ENCODE data around the gene SORCS1. TPM values are rescaled to one million over a fixed set of nuclear protein-coding genes. Genes with fewer than 3 reads are reported as not detected.

Gene SORCS1
- total RNA-seq, 2 donors from 2014 or later = not detected

DNA sequence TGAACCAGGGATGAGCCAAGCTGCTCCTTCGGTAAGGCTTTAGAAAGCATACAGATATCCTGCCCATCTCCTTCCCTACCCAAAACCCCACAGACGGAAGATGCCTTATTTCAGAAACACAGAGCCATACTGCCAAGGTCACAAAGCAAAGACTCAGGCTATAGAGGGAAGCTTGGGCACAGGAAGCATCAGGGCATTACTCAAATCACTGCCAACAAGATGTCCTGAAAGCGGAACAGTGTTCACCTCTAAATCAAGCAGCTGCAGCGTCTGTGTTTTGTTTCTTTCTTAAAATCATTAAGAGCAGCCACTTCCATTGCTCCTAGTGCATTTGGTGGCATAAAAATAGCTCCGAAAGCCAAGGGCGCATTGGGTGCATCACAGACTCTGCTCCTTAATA lies 307.3 kb downstream of the SORCS1 start:
- Mint-ChIP-seq H3K36me3 (ENCODE audit: low read depth) (no peaks in the 10 kb centered on the region), H3K27me3 (no peaks in the 10 kb centered on the region), H3K27ac (no peak overlapping the region), H3K4me1 (no peaks in the 10 kb centered on the region), H3K4me3 (no peak overlapping the region)
- ATAC-seq (no peak), DNase-seq (no peak)
- H3K9me3 ChIP-seq (ENCODE audit: control insufficient read depth, low read length, poor library complexity, severe bottlenecking) = no peaks in the 10 kb centered on the region

DNA sequence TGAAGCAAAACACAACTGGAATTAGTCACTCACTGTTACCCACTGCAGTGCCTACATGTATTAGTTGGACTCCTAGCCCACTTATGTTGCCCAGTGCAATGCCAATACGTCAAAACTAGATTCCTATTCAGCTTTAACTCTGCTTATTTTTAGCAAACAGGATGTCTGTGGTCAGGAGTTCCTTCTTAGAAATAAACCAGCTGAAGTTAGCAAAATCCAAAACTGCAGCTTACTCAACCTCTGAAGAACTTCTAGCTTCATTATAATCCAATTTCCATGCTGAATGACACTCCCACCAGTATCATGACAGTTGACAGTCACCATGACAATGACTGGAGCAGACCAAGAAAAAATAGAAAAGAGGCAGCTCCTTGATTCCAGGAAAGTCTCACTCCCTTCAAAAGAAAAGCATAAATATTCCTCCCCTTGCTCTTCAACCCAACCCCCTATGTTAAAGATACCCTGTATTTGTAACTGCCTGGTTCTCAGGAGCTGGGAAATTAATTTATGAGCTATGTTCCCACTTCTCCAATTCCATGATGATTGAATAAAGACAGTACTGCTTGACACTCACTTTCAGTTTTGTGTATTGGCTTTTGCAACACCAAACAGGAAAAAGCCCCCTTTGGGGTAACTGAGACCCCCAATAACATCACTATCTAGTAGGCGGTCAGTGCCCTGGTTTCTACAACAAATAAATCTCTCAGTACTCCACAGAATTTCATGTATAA lies 327.4 kb downstream of the SORCS1 start:
- DNase-seq (no peak), ATAC-seq (no peak)
- Mint-ChIP-seq H3K4me3 (no peak overlapping the region), H3K4me1 (no peaks in the 10 kb centered on the region), H3K27me3 (no peaks in the 10 kb centered on the region), H3K36me3 (ENCODE audit: low read depth) (no peaks in the 10 kb centered on the region), H3K27ac (no peak overlapping the region)
- no peaks in the 10 kb centered on the region for H3K9me3 ChIP-seq (ENCODE audit: control insufficient read depth, low read length, poor library complexity, severe bottlenecking)

DNA sequence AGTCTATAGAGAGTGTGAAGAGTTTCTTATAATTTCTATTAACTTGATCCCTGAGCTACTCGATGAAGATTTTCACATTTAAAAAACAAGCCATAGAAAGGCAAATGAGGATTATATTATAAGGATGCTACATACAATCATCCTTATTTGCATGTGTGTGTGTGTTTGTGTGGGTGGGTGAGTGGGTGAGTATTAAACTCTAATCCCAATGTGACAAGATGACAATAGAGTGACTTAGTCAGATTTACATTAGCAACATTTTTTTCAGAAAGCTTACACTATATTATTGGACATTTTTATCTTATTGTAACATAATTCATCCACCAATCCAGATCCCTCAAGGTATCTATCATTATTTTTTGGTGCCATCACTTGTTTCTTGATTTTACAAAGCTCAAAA lies 331.7 kb downstream of the SORCS1 start:
- no peak overlapping the region for H3K4me3 Mint-ChIP-seq
- ATAC-seq = no peak
- no peaks in the 10 kb centered on the region for H3K4me1 Mint-ChIP-seq
- DNase-seq = no peak
- H3K27me3 Mint-ChIP-seq = no peaks in the 10 kb centered on the region
- no peaks in the 10 kb centered on the region for H3K36me3 Mint-ChIP-seq (ENCODE audit: low read depth)
- no peaks in the 10 kb centered on the region for H3K9me3 ChIP-seq (ENCODE audit: control insufficient read depth, low read length, poor library complexity, severe bottlenecking)
- H3K27ac Mint-ChIP-seq = no peak overlapping the region

DNA sequence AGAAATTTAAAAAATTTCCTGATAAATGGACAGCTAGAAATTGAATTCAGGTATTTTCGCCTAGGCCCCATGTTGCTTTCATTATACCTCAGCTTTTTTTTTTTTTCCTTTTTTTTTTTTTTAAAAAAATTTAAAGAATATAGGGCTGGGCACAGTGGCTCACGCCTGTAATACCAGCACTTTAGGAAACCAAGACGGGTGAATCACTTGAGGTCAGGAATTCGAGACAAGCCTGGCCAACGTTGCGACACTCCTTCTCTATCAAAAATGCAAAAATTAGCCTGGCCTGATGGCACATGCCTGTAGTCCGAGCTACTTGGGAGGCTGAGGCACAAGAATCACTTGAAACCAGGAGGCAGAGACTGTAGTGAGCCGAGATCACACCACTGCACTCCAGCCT lies 334.0 kb downstream of the SORCS1 start:
- ATAC-seq = no peak
- H3K4me1 Mint-ChIP-seq = no peaks in the 10 kb centered on the region
- no peaks in the 10 kb centered on the region for H3K27me3 Mint-ChIP-seq
- no peak for DNase-seq
- H3K36me3 Mint-ChIP-seq (ENCODE audit: low read depth) = no peaks in the 10 kb centered on the region
- no peak overlapping the region for H3K4me3 Mint-ChIP-seq
- H3K9me3 ChIP-seq (ENCODE audit: control insufficient read depth, low read length, poor library complexity, severe bottlenecking) = no peaks in the 10 kb centered on the region
- no peak overlapping the region for H3K27ac Mint-ChIP-seq

DNA sequence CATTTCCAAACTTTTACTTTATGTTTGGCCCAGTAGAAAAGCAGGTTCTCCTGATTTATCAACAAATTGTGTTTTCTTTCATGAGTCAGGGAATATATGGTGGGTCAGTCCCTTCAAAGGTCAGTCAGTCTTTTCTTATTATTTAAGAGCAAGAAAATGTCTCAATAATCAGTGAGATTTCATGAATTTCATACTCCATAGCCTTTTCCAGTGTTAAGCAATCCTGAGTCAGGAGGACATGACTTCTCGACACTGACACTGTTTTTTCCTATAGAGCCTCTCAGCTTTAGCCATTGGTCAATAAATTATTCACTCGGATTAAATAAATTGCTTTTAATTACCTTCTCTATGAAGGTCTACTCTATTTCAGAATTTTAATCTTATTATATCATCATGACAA lies 334.5 kb downstream of the SORCS1 start:
- no peaks in the 10 kb centered on the region for H3K27me3 Mint-ChIP-seq
- no peaks in the 10 kb centered on the region for H3K36me3 Mint-ChIP-seq (ENCODE audit: low read depth)
- no peak overlapping the region for H3K4me3 Mint-ChIP-seq
- no peak for ATAC-seq
- no peak for DNase-seq
- H3K27ac Mint-ChIP-seq = no peak overlapping the region
- H3K9me3 ChIP-seq (ENCODE audit: control insufficient read depth, low read length, poor library complexity, severe bottlenecking) = no peaks in the 10 kb centered on the region
- H3K4me1 Mint-ChIP-seq = no peaks in the 10 kb centered on the region

DNA sequence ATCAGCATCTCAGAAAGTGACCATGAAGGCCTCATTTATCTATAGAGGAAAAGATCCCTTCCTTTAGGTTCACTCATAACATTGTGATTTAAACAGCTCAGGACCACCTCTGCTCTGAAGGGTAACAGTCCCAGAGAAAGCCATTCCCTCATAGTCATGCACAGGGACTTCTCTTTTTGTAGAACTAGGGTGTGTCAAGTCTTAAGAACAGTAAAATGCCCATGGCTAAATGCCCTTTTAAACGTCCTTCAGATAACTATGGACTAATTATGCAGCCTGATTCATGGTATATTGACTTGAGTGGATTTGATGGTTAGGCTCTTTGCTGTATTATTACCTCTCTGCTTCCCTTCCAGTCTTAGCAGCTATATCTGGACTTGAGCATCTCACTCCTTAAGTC lies 337.8 kb downstream of the SORCS1 start:
- no peak overlapping the region for H3K4me3 Mint-ChIP-seq
- H3K9me3 ChIP-seq (ENCODE audit: control insufficient read depth, low read length, poor library complexity, severe bottlenecking) = peaks cover 3% of the 10 kb centered on the region
- no peaks in the 10 kb centered on the region for H3K36me3 Mint-ChIP-seq (ENCODE audit: low read depth)
- no peak for ATAC-seq
- H3K4me1 Mint-ChIP-seq = no peaks in the 10 kb centered on the region
- H3K27ac Mint-ChIP-seq = no peak overlapping the region
- no peak for DNase-seq
- H3K27me3 Mint-ChIP-seq = no peaks in the 10 kb centered on the region

DNA sequence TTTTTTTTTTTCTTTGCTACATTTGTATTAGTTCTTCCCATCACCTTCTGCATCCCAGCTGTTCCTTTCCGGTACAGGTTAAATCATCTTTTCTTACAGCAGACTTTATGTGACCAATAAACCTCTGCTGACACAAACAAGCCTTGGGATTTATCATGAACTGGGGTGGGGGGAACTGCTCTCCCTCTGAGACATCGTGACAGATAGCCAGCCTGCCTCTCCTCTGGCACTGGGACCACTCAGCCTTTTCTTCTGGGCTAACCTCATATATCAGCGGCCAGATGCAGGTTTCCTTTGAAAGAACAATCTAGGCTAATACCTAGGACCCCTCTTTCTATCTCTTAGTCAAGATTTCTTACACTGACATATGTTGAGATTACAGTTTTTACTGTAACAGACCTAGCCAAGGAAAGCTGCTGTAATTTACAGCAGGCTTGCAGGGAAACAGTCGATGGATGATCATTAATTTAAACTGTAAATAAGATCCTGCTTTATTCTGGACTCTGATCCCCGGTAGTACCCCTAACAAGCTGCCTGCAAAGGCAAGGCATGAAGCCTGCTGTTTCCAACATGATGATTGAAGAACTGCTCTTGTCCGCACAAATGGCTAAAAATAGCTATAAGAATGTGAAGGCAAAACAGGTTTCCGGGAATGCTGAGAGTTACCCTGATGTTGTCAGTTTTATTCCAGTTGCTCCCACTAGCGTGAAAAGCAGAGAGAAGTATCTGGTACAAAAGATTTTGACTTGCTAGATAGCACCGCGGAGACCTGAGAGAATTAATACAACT lies 338.7 kb downstream of the SORCS1 start:
- Mint-ChIP-seq H3K36me3 (ENCODE audit: low read depth) (no peaks in the 10 kb centered on the region), H3K27me3 (no peaks in the 10 kb centered on the region)
- DNase-seq = no peak

DNA sequence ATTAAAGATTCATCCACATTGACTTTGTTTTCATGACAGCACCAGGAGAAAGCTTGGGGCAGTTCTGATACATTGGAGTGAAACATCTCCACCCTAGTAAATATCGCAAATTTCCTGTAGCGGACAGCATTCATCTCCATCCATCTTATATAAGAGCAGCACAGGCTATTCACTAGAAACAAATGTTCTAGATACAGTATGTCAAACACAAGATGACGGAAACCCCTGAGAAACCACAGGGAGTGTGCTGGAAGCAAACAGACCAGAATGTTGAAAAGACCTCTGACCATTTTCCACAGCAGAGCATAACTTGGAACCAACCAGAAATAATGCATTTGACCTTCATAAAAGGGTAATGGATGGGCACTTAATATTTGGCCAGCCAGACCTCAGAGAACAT lies 343.9 kb downstream of the SORCS1 start:
- H3K4me3 Mint-ChIP-seq = no peak overlapping the region
- H3K27ac Mint-ChIP-seq = no peak overlapping the region

More for the DNA sequence above, 338.7 kb downstream of the SORCS1 start:
- no peak for ATAC-seq
- peaks cover 3% of the 10 kb centered on the region for H3K9me3 ChIP-seq (ENCODE audit: control insufficient read depth, low read length, poor library complexity, severe bottlenecking)
- H3K4me3 Mint-ChIP-seq = no peak overlapping the region
- H3K27ac Mint-ChIP-seq = no peak overlapping the region
- no peaks in the 10 kb centered on the region for H3K4me1 Mint-ChIP-seq

DNA sequence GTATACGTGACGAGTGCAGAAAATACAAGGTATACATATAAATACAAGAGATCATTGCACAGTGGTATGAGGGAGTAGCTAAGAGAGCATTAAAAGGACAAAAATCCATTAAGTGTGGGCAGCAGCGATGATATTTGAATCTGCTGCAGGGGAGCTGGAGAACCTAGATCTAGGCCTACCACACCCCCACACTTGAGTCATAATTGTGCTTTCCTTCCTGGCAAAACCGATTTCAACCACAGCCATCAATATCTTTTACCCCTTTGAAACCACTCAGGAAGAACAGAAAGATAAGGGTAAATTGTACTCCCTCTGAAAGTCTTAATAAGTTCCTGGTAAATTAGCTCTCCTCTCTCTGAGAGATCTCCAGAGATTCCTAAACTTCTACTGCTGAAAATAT lies 345.0 kb downstream of the SORCS1 start:
- H3K4me3 Mint-ChIP-seq = no peak overlapping the region
- H3K9me3 ChIP-seq (ENCODE audit: control insufficient read depth, low read length, poor library complexity, severe bottlenecking) = peaks cover 3% of the 10 kb centered on the region
- H3K4me1 Mint-ChIP-seq = no peaks in the 10 kb centered on the region
- no peak overlapping the region for H3K27ac Mint-ChIP-seq
- no peak for ATAC-seq
- DNase-seq = no peak
- H3K27me3 Mint-ChIP-seq = no peaks in the 10 kb centered on the region
- no peaks in the 10 kb centered on the region for H3K36me3 Mint-ChIP-seq (ENCODE audit: low read depth)

More for the DNA sequence above, 343.9 kb downstream of the SORCS1 start:
- ATAC-seq (no peak), DNase-seq (no peak)
- Mint-ChIP-seq H3K36me3 (ENCODE audit: low read depth) (no peaks in the 10 kb centered on the region), H3K4me1 (no peaks in the 10 kb centered on the region), H3K27me3 (no peaks in the 10 kb centered on the region)
- peaks cover 3% of the 10 kb centered on the region for H3K9me3 ChIP-seq (ENCODE audit: control insufficient read depth, low read length, poor library complexity, severe bottlenecking)

DNA sequence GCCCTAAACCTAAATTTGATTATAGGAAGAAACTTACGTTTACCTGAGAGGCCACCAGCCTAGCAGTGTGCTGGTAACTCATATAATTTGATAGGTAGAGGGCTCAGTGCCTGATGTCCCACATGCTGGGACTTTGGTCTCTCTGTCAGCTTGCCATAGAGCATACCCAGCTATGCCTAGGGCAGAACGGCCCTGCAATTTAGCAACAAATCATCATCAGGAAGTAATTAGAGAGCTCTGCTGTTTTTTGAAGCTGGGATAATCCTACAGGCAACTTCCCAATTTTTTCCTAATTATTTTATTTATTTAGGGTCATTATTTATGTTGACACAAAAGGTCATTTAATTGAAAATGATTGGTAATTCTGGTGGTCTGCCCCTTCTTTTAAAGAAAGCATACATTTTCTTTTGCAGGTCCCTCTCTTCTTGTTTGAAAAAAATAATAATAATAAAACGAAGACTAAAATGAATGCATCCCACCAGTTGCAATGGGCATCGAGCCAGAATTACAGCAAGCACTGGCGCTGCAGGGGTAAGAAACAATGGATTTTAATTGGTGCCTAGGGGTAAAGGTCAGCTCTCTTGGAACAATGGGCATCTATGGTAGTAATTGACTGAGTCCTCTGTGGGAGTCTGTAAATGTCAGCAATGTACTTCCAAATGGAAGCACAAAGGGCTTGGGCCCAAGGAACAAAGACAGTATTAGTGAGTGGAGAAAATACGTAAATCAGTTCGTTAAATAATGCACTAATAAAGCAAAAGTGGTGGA lies 348.0 kb downstream of the SORCS1 start:
- no peak overlapping the region for H3K4me3 Mint-ChIP-seq
- DNase-seq (no peak), ATAC-seq (no peak)
- H3K9me3 ChIP-seq (ENCODE audit: control insufficient read depth, low read length, poor library complexity, severe bottlenecking) = no peaks in the 10 kb centered on the region
- H3K27ac Mint-ChIP-seq = no peak overlapping the region
- H3K27me3 Mint-ChIP-seq = no peaks in the 10 kb centered on the region
- no peaks in the 10 kb centered on the region for H3K36me3 Mint-ChIP-seq (ENCODE audit: low read depth)
- no peaks in the 10 kb centered on the region for H3K4me1 Mint-ChIP-seq

DNA sequence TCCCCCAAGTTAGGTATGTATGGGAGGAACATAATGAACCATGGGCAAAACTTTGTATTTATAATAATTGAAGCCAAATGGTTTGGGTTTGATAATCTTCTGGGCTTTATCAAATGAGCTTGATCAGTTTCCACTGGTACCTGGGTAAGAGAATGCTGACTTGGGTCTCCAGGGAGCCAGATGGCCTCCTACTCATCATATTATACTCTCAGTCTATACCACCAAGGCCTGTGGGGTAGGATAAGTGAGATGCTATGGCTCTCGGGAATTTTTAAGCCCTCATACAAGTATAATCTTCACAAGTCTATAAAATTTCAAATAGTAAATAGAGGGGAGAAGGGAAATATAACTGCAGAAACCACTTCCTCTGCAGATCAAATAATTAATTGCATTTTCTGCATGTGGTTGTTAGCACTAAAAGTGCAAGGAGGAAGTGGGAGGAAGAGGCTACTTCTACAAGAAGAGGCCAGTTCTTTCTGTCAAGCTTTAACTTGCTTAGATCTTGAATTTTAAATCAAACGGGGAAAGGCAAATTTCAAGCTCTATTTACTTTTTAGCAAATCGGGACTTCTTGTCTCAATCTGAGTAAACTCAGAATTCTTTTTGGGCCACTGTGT lies 349.0 kb downstream of the SORCS1 start:
- Mint-ChIP-seq H3K4me3 (no peak overlapping the region), H3K4me1 (no peaks in the 10 kb centered on the region)
- ATAC-seq = no peak

DNA sequence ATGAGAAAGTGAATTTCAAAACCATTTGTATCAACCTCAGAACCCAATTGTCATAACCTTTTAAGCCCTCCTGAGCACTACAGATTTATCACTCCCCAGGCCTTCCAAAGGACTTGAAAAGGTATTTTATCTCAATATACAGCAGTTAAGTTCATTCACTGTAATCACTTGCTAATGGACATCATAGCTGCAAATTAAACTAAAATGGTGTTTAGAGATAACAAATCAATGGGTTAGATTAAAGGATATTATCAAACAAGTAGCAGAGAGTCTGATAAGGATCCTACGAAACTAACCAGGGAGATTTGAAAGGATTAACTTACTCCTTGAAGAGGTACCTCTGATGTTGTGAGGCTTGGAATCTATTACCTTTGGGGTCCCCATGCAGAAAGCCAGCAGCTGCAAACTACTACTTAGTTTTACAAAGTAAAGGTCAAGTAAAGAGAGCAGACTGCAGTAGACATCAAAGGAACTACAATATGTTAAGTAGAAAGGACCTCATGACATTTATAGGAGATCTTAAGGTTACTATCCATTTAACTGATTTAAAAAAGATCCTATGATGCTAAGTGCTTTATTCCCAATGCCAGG lies 359.4 kb downstream of the SORCS1 start:
- no peaks in the 10 kb centered on the region for H3K4me1 Mint-ChIP-seq
- no peak for ATAC-seq
- H3K27me3 Mint-ChIP-seq = no peaks in the 10 kb centered on the region
- no peak overlapping the region for H3K27ac Mint-ChIP-seq
- no peaks in the 10 kb centered on the region for H3K9me3 ChIP-seq (ENCODE audit: control insufficient read depth, low read length, poor library complexity, severe bottlenecking)
- DNase-seq = no peak
- peaks cover 2% of the 10 kb centered on the region for H3K36me3 Mint-ChIP-seq (ENCODE audit: low read depth)
- H3K4me3 Mint-ChIP-seq = no peak overlapping the region

More for the DNA sequence above, 349.0 kb downstream of the SORCS1 start:
- no peak for DNase-seq
- no peak overlapping the region for H3K27ac Mint-ChIP-seq
- no peaks in the 10 kb centered on the region for H3K9me3 ChIP-seq (ENCODE audit: control insufficient read depth, low read length, poor library complexity, severe bottlenecking)
- H3K36me3 Mint-ChIP-seq (ENCODE audit: low read depth) = no peaks in the 10 kb centered on the region
- no peaks in the 10 kb centered on the region for H3K27me3 Mint-ChIP-seq

DNA sequence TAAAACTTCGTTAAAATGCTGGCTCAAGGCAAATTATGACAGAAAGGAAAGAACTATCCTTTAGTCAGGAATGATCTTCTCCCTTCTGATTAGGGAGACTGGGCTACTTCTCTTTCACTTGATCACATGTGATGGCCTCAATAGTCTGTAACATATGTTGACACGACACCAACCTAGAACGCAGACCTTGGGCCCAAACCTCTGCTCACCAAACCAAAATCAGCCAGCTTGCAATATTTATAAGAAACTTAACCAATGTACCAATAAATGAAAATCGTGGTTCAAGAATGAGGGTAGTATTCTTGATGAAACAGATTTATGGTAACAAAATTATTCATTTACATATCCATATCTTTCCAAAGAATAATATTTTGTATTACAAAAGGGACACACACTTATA lies 361.6 kb downstream of the SORCS1 start:
- peaks cover 2% of the 10 kb centered on the region for H3K36me3 Mint-ChIP-seq (ENCODE audit: low read depth)
- H3K27ac Mint-ChIP-seq = no peak overlapping the region
- H3K4me1 Mint-ChIP-seq = no peaks in the 10 kb centered on the region
- H3K27me3 Mint-ChIP-seq = no peaks in the 10 kb centered on the region
- no peaks in the 10 kb centered on the region for H3K9me3 ChIP-seq (ENCODE audit: control insufficient read depth, low read length, poor library complexity, severe bottlenecking)
- no peak for ATAC-seq
- no peak overlapping the region for H3K4me3 Mint-ChIP-seq
- DNase-seq = no peak
